Measurements from ENCODE around the gene TMA7B.

The TMA7B gene

GRCh38 chr22:39926753-39927152, 33.4 kb upstream of the TMA7B start:
- no peak for TF ChIP-seq CTCF (IDR thresholded peaks at IDR 0.05; ENCODE audit: extremely low read depth, missing control alignments)
- no peak for DNase-seq (ENCODE audit: low spot score)

DNA sequence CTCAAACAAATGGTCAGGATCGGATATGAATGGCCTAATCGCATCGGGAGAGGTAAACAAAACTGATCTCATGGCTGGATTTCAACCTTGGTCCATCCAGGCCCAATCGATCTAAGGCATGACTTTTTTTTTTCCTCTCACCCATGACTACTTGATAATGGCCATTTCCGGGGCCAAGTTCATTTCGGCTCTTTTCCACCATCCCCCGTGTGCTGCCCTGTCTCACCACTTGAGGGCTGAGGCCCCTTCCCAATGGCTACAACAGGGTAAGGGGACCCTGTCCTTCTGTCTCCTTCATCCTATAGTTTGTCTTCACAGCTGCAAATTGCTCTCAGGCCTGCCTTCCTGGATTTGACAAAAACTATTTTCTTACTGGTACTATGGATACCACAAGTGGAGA, 32.7 kb upstream of the TMA7B start:
- no peak for DNase-seq (ENCODE audit: low spot score)
- no peak for TF ChIP-seq CTCF (IDR thresholded peaks at IDR 0.05; ENCODE audit: extremely low read depth, missing control alignments)

- TF ChIP-seq CTCF (IDR thresholded peaks at IDR 0.05; ENCODE audit: extremely low read depth, missing control alignments) = no peak
- DNase-seq (ENCODE audit: low spot score) = no peak
These were observed 31.4 kb upstream of the TMA7B start for GRCh38 chr22:39928536-39929520.

DNA sequence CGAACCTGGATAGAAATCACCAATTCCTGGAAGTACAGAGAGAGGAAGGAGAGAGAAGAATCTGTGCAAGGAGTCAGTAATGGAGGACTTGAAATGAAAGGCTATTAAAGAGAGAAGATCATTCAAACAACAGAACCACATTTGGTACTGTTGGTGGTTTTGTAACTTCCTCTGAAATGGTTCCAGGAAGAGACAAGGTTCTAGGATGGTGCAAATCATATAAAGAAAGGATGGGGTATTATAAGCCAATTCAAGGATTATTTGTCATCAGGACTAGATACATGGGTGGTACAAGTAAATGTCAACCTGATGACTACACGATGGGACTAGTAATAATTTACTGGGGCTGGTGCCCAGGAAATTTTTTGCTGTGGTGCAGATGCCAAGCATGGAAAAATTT, 28.9 kb upstream of the TMA7B start:
- DNase-seq (ENCODE audit: low spot score) = no peak

DNA sequence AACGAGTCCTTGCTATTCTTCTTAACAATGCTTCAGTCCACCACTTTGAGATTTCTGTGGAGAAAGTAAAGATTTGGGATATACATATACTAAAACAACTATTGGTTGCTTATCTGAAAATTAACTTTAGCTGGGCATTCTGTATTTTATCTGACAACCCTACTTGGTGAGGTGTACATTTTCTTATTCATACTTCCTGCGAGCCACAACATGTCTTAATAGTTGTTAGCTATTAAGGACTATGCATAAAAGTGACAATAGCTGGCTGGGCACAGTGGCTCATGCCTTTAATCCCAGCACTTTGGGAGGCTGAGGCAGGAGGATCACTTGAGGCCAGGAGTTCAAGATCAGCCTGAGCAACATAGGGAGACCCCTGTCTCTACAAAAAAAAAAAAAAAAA, 28.0 kb upstream of the TMA7B start:
- TF ChIP-seq CTCF (IDR thresholded peaks at IDR 0.05; ENCODE audit: extremely low read depth, missing control alignments) = no peak
- DNase-seq (ENCODE audit: low spot score) = no peak

More for the DNA sequence above, 28.9 kb upstream of the TMA7B start:
- TF ChIP-seq CTCF (IDR thresholded peaks at IDR 0.05; ENCODE audit: extremely low read depth, missing control alignments) = no peak

DNA sequence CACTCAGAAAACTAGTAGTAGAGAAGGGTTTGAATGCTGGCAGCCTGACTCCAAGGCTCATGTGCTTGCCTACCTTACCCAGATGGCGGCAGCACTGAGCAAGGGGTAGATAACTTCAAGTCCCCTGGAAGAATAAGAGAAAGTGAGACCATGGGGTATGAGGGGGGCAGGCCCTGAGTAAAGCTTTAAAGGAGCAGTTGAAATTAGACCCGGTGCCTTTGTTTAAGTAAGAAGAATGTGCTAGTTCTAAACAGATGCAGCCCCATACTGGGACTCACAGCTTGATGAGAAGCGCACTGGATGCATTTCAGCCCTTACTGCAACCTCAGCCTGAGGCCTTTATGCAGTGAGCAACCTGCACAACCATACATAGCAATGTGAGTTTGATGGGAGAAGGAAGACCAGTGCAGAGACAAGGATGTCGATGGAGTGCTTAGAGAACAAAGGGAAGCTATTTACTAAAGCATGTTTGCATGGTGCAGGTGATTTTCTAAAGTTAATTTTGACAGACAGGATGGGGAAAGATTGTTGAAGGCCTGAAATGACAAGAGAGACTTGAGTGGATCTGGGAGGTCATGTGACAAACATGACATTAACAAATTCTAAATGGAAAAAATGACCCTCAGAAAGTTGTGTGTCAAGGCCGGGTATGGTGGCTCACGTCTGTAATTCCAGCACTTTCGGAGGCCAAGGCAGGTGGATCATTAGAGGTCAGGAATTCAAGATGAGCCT, 27.1 kb upstream of the TMA7B start:
- DNase-seq (ENCODE audit: low spot score) = peak; percentile 57
- TF ChIP-seq CTCF (IDR thresholded peaks at IDR 0.05; ENCODE audit: extremely low read depth, missing control alignments) = peak; percentile 67

GRCh38 chr22:39933741-39934140, 26.5 kb upstream of the TMA7B start:
- TF ChIP-seq CTCF (IDR thresholded peaks at IDR 0.05; ENCODE audit: extremely low read depth, missing control alignments) = no peak
- DNase-seq (ENCODE audit: low spot score) = no peak

Data from GM20000 (cell line).